ENCODE data around the gene PVALEF. TPM values are rescaled to one million over a fixed set of nuclear protein-coding genes. Genes with fewer than 3 reads are reported as not detected.

Gene PVALEF
- total RNA-seq, 1 experiment from 2014 or later: not detected

- no peaks in the 10 kb centered on the region for H3K27me3 ChIP-seq (ENCODE audit: insufficient read depth, low read length)
- H3K9me3 Mint-ChIP-seq: no peaks in the 10 kb centered on the region
- H4K20me1 ChIP-seq (ENCODE audit: control insufficient read depth, insufficient read depth, insufficient read length): no peaks in the 10 kb centered on the region
- H2BK12ac ChIP-seq (ENCODE audit: insufficient read length, low read depth, low read length): no peak overlapping the region
- H3K56ac ChIP-seq (ENCODE audit: insufficient read length, low read depth, low read length): no peak overlapping the region
- no peak overlapping the region for H4K8ac ChIP-seq (replicated peaks; ENCODE audit: insufficient read length, low read depth, low read length)
- no peak overlapping the region for H3K14ac ChIP-seq (ENCODE audit: insufficient read depth, low read length)
- DNase-seq: no peak
- no peak overlapping the region for H2BK5ac ChIP-seq (ENCODE audit: insufficient read length, low read length)
- no peak overlapping the region for H4K91ac ChIP-seq (ENCODE audit: insufficient read length, low read depth, low read length)
- H3K23me2 ChIP-seq (ENCODE audit: insufficient read length, low read depth, low read length, poor library complexity, severe bottlenecking): no peaks in the 10 kb centered on the region
- H4K5ac ChIP-seq (ENCODE audit: insufficient read length, low read depth, low read length): no peak overlapping the region
- no peak overlapping the region for H2BK120ac ChIP-seq (ENCODE audit: low read depth, low read length, poor library complexity, severe bottlenecking)
- H2AK5ac ChIP-seq (ENCODE audit: insufficient read length, low read length): no peak overlapping the region
- H3T11ph ChIP-seq (ENCODE audit: low read length): no peak overlapping the region
- no peaks in the 10 kb centered on the region for H3K9me3 ChIP-seq (ENCODE audit: control insufficient read depth, low read depth, low read length)
- no peak overlapping the region for H3K4me2 ChIP-seq (ENCODE audit: insufficient read depth, insufficient read length, low read length)
- H3K23ac ChIP-seq (ENCODE audit: insufficient read length, low read depth, low read length): no peak overlapping the region
- H3K18ac ChIP-seq (ENCODE audit: insufficient read length, low read depth, low read length): no peak overlapping the region
- no peaks in the 10 kb centered on the region for H3K79me1 ChIP-seq (ENCODE audit: insufficient read depth, low read depth, low read length, poor library complexity, severe bottlenecking)
- no peak overlapping the region for H2AFZ ChIP-seq (ENCODE audit: low read length)
- H3K4me1 ChIP-seq (ENCODE audit: insufficient read depth, low read length): no peaks in the 10 kb centered on the region
- H2BK20ac ChIP-seq (ENCODE audit: low read depth, low read length, poor library complexity, severe bottlenecking): no peak overlapping the region
- H2BK15ac ChIP-seq (ENCODE audit: low read depth, low read length): no peak overlapping the region
- no peak overlapping the region for H3K4me3 Mint-ChIP-seq
- no peak overlapping the region for H3K4ac ChIP-seq (ENCODE audit: low read depth, low read length)
- no peak overlapping the region for H3K27ac ChIP-seq (ENCODE audit: insufficient read length, low read depth, low read length)
- peaks cover 0 to 12% of the 10 kb centered on the region in 2 experiments; a peak in 2 of 4 replicates for H3K4me1 Mint-ChIP-seq
- H3K79me2 ChIP-seq (ENCODE audit: insufficient read depth, low read length): no peaks in the 10 kb centered on the region
- no peaks in the 10 kb centered on the region for H3K36me3 Mint-ChIP-seq (ENCODE audit: insufficient read depth in 1 of 3, low read depth in 3 of 3)
- no peaks in the 10 kb centered on the region for H3K27me3 Mint-ChIP-seq (ENCODE audit: low read depth)
- no peak overlapping the region for H3K9ac ChIP-seq (ENCODE audit: extremely low read depth, insufficient read length, low read length)
- H3K27ac Mint-ChIP-seq: no peak overlapping the region
- no CpG with 5 or more reads among the region's 5 CpGs for WGBS (ENCODE audit: extremely low coverage, insufficient read length, low lambda C conversion rate)
- no peak for TF ChIP-seq CTCF (conservative IDR thresholded peaks at IDR 0.05)
Measured at GRCh38 chr17:81127133-81127455, 38.2 kb upstream of the PVALEF start.

Measured in H9 (cell line).